Esophagus squamous epithelium (tissue), 5 donors: Measurements from ENCODE around the gene CPLX3. TPM values are rescaled to one million over a fixed set of nuclear protein-coding genes. Genes with fewer than 3 reads are reported as not detected.

ENCODE experiments used
- DNase-seq: peaks from one replicate; lab custom pipeline; 2025; lab: John Stamatoyannopoulos, UW
- H3K27ac ChIP-seq, 4 donors: fragments of 200-600 bp; sonication (generic); one replicate each; pipeline ENCODE4 v1.5.1; 2016 to 2019; ENCODE audit warnings: mild to moderate bottlenecking in 1 of 4
- H3K27me3 ChIP-seq, 4 donors: fragments of 200-600 bp; sonication (generic); 1 replicate in 3 of 4; 2 replicates in 1 of 4; pipeline versions ENCODE4 v1.5.1 to v1.6.0; 2017 to 2021; ENCODE audit warnings: antibody characterized with exemption in 1 of 4
- H3K36me3 ChIP-seq, 3 donors: fragments of 200-600 bp; sonication (generic); one replicate each; pipeline ENCODE4 v1.5.1; 2016 to 2019
- H3K4me1 ChIP-seq, 3 donors: fragments of 200-600 bp; sonication (generic); one replicate each; pipeline ENCODE4 v1.5.1; 2017 to 2019
- H3K4me3 ChIP-seq, 4 donors: fragments of 200-600 bp; sonication (generic); 1 replicate in 3 of 4; 2 replicates in 1 of 4; pipeline ENCODE4 v1.5.1; 2016 to 2019; ENCODE audit warnings: mild to moderate bottlenecking in 2 of 4, moderate library complexity in 1 of 4
- H3K9me3 ChIP-seq, 3 donors: fragments of 200-600 bp; sonication (generic); one replicate each; pipeline ENCODE4 v1.5.1; 2016 to 2019
- POLR2A ChIP-seq, 4 donors: fragments of 450-650 bp; IDR thresholded peaks; one replicate each; pipeline ENCODE4 v1.6.1; 2017; ENCODE audit warnings: antibody characterized with exemption in 4 of 4, mild to moderate bottlenecking in 4 of 4, moderate library complexity in 3 of 4
- WGBS, 2 donors: methylation state at CpG; one replicate each; pipeline ENCODE4 v1.1.5; 2018; 5-methylcytosine and 5-hydroxymethylcytosine counted together
- intact Hi-C: fragments of 100-400 bp; cut with DNase I; formaldehyde crosslinking; loops from one replicate; pipeline ENCODE4 v1.15.0; 2022
- total RNA-seq, 4 donors: library from RNA; depleted of rRNA; stranded (reverse); fragments of >200 nt; gene quantifications; one replicate each; pipeline ENCODE4 v1.1.0, GENCODE V29; 2016
- TF ChIP-seq, protein P1 (sequence below), 6 experiments: fragments of 450-650 bp in 4 of 6; fragments of 200-600 bp in 2 of 6; sonication (generic) in 2 of 6; IDR thresholded peaks; one replicate each; pipeline ENCODE4 v1.5.1; 2016 to 2019; ENCODE audit warnings: antibody characterized with exemption in 6 of 6, mild to moderate bottlenecking in 4 of 6, moderate library complexity in 4 of 6
- donor health status: DM: yes; HTN: yes; CAD: no.

The CPLX3 gene
- total RNA-seq, 4 donors from 2014 or later, result 0.11 TPM; not detected in 3

DNA sequence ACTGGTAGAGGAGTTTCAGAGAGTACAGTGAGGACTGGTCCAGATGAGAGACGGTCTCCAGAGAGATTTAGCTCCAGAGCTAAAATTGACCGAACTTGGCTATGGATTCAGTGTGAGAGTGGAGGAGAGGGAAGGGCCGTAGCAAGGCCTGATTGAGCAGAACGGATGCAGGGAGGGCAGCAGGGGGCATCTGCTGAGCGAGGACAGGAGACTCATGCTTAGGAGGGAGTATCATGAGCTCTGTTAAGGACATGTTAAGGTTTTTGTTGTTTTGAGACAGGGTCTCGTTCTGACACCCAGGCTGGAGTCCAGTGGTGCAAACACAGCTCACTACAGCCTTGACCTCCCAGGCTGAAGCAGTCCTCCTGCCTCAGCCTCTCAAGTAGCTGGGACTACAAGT is 21.5 kb upstream of the CPLX3 start:
- peaks cover 27 to 56% (median 33%) of the 10 kb centered on the region in 3 donors for H3K36me3 ChIP-seq
- H3K27me3 ChIP-seq, result no peaks in the 10 kb centered on the region
- TF ChIP-seq, protein P1, sequence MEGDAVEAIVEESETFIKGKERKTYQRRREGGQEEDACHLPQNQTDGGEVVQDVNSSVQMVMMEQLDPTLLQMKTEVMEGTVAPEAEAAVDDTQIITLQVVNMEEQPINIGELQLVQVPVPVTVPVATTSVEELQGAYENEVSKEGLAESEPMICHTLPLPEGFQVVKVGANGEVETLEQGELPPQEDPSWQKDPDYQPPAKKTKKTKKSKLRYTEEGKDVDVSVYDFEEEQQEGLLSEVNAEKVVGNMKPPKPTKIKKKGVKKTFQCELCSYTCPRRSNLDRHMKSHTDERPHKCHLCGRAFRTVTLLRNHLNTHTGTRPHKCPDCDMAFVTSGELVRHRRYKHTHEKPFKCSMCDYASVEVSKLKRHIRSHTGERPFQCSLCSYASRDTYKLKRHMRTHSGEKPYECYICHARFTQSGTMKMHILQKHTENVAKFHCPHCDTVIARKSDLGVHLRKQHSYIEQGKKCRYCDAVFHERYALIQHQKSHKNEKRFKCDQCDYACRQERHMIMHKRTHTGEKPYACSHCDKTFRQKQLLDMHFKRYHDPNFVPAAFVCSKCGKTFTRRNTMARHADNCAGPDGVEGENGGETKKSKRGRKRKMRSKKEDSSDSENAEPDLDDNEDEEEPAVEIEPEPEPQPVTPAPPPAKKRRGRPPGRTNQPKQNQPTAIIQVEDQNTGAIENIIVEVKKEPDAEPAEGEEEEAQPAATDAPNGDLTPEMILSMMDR (IDR thresholded peaks at IDR 0.05), result no peak
- TF ChIP-seq POLR2A (IDR thresholded peaks at IDR 0.05), result no peak
- H3K4me1 ChIP-seq, result peaks cover 5 to 28% (median 8%) of the 10 kb centered on the region in 3 donors
- H3K4me3 ChIP-seq, result no peak overlapping the region
- no peaks in the 10 kb centered on the region for H3K9me3 ChIP-seq
- no peak overlapping the region for H3K27ac ChIP-seq
- 67 to 82% methylated on average over 5 to 6 of the region's 6 CpGs for WGBS, 2 donors
- DNase-seq, result no peak
- intact Hi-C loops, result loop anchor here (10.0 kb wide), 1 partner anchor 100 kb away; the partner anchor contains the start of gene FAM219B

GRCh38 chr15:74807282-74807681 is 19.1 kb upstream of the CPLX3 start:
- TF ChIP-seq POLR2A (IDR thresholded peaks at IDR 0.05), result no peak
- TF ChIP-seq, protein P1 (IDR thresholded peaks at IDR 0.05), result no peak
- Histone ChIP-seq H3K27me3 (no peaks in the 10 kb centered on the region), H3K36me3 (peaks cover 11 to 35% (median 13%) of the 10 kb centered on the region in 3 donors), H3K4me3 (no peak overlapping the region), H3K4me1 (peaks cover 0 to 19% (median 3%) of the 10 kb centered on the region in 3 donors), H3K27ac (no peak overlapping the region), H3K9me3 (no peaks in the 10 kb centered on the region)
- intact Hi-C loops, result loop anchor here (10.0 kb wide), 1 partner anchor 98 kb away; the partner anchor contains the start of gene FAM219B
- 56 to 63% methylated on average over 4 of the region's 5 CpGs for WGBS, 2 donors
- no peak for DNase-seq

DNA sequence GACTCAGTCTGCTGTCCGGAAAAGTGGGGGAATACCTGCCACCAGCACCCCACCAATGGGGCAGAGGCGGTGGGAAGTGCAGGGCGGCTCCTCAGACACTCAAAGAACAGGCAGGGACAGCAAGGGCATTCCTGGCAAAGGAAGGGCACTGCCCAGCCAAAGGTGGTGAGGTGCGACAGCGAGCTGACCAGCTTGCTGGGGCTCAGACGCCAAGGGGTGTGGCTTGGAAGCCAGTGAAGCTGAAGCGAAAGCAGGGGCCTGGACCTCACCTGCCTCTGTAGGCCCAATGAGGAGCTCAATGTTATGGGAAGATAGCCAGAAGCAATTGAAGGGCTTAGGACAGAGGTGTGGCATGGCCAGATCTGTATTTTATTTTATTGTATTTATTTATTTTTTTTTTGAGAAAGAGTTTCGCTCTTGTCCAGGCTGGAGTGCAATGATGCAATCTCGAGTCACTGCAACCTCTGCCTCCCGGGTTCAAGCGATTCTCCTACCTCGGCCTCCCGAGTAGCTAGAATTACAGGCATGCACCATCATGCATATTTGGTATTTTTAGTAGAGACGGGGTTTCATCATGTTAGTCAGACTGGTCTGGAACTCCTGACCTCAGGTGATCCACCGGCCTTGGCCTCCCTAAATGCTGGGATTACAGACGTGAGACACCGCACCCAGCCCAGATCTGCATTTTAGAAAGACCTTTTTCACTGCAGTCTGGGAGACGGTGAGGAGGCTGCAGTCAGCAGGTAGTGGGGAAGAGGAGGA is 18.2 kb upstream of the CPLX3 start:
- no peaks in the 10 kb centered on the region for H3K27me3 ChIP-seq
- TF ChIP-seq, protein P1 (IDR thresholded peaks at IDR 0.05), result no peak
- TF ChIP-seq POLR2A (IDR thresholded peaks at IDR 0.05), result no peak
- DNase-seq, result no peak
- H3K9me3 ChIP-seq, result no peaks in the 10 kb centered on the region
- H3K4me1 ChIP-seq, result peaks cover 0 to 19% (median 3%) of the 10 kb centered on the region in 3 donors
- H3K36me3 ChIP-seq, result peaks cover 3 to 25% (median 5%) of the 10 kb centered on the region in 3 donors
- 35 to 73% methylated on average over 10 to 15 of the region's 18 CpGs for WGBS, 2 donors
- intact Hi-C loops, result loop anchor here (10.0 kb wide), 1 partner anchor 97 kb away; the partner anchor contains the start of gene FAM219B
- H3K4me3 ChIP-seq, result no peak overlapping the region
- peak overlapping the region in 2 of 4 donors; percentile 46 to 49 for H3K27ac ChIP-seq

DNA sequence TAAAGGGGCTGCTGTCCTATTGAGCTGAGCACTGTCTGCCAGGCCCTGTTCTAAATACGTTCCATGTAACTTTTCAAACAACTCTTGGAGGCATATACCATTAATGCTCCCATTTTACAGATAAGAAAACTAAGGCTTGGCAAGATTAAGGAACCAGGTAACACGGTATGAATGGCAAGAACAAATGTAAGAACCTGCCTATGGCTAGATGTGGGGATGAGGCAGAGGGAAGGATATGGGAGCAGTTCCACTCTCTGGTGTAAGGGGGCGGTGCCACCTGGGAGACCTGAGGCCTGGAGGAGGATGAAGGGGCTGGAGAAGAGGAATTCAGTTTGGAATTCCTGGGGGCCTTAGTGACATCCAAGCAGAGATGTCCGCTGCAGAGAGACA is 17.6 kb upstream of the CPLX3 start:
- no peak for DNase-seq
- Histone ChIP-seq H3K4me3 (no peak overlapping the region), H3K27me3 (no peaks in the 10 kb centered on the region), H3K4me1 (peaks cover 0 to 19% (median 3%) of the 10 kb centered on the region in 3 donors), H3K9me3 (no peaks in the 10 kb centered on the region), H3K36me3 (peaks cover 0 to 19% (median 0%) of the 10 kb centered on the region in 3 donors), H3K27ac (no peak overlapping the region)
- intact Hi-C loops, result loop anchor here (10.0 kb wide), 1 partner anchor 96 kb away; the partner anchor contains the start of gene FAM219B
- WGBS, 2 donors, result 59 to 71% methylated on average over 3 to 4 of the region's 4 CpGs
- TF ChIP-seq, protein P1 (IDR thresholded peaks at IDR 0.05), result peak in 1 of 6 experiments; percentile 6
- TF ChIP-seq POLR2A (IDR thresholded peaks at IDR 0.05), result no peak

DNA sequence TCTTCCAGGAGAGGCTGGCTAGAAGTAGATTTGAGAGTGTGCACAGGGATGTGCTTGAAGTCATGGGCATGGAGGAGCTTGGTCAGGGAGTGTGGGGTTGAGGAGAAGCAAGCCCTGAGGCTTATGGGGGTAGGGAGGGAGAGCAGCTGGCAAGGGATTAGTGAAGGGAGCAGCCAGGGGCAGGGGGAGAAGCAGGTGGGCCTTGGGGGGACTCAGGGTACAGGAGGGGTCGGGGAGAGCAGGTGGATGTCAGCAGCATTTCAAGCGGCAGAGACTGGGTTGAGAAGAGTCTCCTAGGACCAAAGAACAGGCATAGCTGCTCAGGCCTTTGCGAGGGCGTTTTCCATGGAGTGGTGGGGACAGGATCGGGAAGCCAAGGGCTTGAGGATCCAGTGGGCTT is 17.2 kb upstream of the CPLX3 start:
- 67 to 72% methylated on average over 5 of the region's 5 CpGs for WGBS, 2 donors
- Histone ChIP-seq H3K27me3 (no peaks in the 10 kb centered on the region), H3K36me3 (peaks cover 0 to 15% (median 0%) of the 10 kb centered on the region in 3 donors), H3K4me3 (no peak overlapping the region), H3K27ac (no peak overlapping the region), H3K9me3 (no peaks in the 10 kb centered on the region), H3K4me1 (peaks cover 0 to 20% (median 3%) of the 10 kb centered on the region in 3 donors)
- no peak for TF ChIP-seq POLR2A (IDR thresholded peaks at IDR 0.05)
- TF ChIP-seq, protein P1 (IDR thresholded peaks at IDR 0.05), result no peak
- intact Hi-C loops, result loop anchor here (10.0 kb wide), 1 partner anchor 96 kb away; the partner anchor contains the start of gene FAM219B
- no peak for DNase-seq
